Measurements from ENCODE around the gene KBTBD12. TPM values are rescaled to one million over a fixed set of nuclear protein-coding genes. Genes with fewer than 3 reads are reported as not detected.
"Not testable (repeated sequence)": the region's sequence is repeated elsewhere in the genome, so short reads cannot be mapped to it uniquely, and the experiment has no call there.

Gene KBTBD12, protein sequence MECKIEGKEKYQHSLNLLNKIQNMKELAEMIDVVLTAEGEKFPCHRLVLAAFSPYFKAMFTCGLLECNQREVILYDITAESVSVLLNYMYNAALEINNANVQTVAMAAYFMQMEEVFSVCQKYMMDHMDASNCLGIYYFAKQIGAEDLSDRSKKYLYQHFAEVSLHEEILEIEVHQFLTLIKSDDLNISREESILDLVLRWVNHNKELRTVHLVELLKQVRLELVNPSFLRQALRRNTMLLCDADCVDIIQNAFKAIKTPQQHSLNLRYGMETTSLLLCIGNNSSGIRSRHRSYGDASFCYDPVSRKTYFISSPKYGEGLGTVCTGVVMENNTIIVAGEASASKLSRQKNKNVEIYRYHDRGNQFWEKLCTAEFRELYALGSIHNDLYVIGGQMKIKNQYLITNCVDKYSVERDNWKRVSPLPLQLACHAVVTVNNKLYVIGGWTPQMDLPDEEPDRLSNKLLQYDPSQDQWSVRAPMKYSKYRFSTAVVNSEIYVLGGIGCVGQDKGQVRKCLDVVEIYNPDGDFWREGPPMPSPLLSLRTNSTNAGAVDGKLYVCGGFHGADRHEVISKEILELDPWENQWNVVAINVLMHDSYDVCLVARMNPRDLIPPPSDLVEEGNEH
- 10 to 100 TPM; 14.5 TPM for total RNA-seq

DNA sequence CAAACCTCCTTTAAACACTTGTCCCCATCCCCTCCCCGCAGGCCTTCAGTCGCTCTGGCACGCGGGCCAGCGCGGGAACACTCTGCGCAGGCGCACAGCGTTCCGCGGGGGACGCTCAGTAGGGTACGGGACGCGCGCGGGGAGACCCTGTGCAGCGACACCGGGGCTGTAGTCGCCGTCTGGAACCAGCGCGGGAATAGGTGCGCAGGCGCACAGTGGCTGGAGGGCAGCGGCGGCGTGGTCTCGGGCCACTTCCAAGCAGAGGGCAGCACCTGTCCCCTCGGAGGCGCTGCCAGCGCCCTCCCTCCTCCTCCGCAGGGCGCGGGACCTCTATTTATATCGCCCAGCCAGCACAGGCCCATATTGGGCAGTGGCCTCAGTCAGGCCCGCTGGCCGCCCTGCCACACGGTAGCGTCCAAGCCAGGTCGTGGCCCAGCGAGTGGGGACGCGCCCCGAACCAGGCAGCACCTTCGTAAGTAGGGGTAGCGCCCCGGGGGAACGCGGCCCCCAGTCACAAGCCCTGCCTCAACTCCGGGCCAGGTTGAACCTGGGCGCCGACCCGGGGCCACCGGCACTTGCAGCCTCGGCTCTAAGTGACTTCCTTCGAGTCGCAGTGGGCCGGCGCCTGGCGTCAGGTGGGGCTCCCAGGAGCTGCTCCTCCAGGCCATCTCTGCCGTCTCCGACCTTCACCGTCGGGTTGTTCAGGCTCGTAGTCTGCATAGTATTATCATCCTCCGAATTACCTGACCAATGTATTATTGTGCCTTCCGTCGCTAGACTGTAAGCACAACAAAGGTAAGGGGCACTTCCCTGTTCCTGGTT lies at the start of gene KBTBD12:
TSS of gene KBTBD12 (plus strand) at position 118 of the 822 bp plus-strand sequence. CDS start 7,830 bp downstream, outside the sequence.
- ATAC-seq (ENCODE audit: insufficient number of reproducible peaks, low FRiP score, low read depth): peak; percentile 23
- Histone ChIP-seq H3K4me3 (peak within 1 kb of the TSS; percentile 86), H3K9me3 (no peaks in the 10 kb centered on the region), H3K27ac (peak within 1 kb of the TSS; percentile 86 to 89), H3K27me3 (replicated peaks; ENCODE audit: insufficient read depth) (no peaks in the 10 kb centered on the region), H3K36me3 (no peaks in the 10 kb centered on the region), H3K4me1 (ENCODE audit: control insufficient read depth in 1 of 2, low read depth in 2 of 2) (peaks cover 17 to 49% of the 10 kb centered on the region in 2 donors)
- no peak for DNase-seq (ENCODE audit: low spot score)
- TF ChIP-seq, protein P1, sequence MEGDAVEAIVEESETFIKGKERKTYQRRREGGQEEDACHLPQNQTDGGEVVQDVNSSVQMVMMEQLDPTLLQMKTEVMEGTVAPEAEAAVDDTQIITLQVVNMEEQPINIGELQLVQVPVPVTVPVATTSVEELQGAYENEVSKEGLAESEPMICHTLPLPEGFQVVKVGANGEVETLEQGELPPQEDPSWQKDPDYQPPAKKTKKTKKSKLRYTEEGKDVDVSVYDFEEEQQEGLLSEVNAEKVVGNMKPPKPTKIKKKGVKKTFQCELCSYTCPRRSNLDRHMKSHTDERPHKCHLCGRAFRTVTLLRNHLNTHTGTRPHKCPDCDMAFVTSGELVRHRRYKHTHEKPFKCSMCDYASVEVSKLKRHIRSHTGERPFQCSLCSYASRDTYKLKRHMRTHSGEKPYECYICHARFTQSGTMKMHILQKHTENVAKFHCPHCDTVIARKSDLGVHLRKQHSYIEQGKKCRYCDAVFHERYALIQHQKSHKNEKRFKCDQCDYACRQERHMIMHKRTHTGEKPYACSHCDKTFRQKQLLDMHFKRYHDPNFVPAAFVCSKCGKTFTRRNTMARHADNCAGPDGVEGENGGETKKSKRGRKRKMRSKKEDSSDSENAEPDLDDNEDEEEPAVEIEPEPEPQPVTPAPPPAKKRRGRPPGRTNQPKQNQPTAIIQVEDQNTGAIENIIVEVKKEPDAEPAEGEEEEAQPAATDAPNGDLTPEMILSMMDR (IDR thresholded peaks at IDR 0.05): no peak

DNA sequence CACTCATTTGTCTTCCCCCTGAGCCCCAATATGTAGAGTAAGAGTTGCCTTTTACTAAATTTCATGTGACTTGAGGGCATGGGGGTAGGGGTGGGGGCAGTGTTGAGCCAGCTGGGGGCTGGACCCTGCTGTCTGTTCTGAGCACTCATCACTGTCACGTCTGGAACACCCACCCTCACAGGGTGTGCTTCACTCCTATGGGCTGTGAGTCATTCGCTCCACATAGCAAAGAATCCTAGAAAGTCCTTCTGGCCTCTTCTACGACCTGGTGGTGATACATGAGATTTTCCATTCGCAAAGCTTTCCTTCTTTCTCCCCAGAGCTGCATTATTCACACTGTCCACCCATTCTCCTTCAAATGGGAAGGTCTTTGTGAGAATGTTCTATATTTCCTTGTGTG lies 49.1 kb upstream of the KBTBD12 start:
- H3K9me3 ChIP-seq: no peaks in the 10 kb centered on the region
- no peaks in the 10 kb centered on the region for H3K36me3 ChIP-seq
- H3K4me1 ChIP-seq (ENCODE audit: control insufficient read depth in 1 of 2, low read depth in 2 of 2): no peaks in the 10 kb centered on the region
- no peak overlapping the region for H3K27ac ChIP-seq
- DNase-seq (ENCODE audit: low spot score): no peak
- TF ChIP-seq, protein P1 (IDR thresholded peaks at IDR 0.05): no peak
- ATAC-seq (ENCODE audit: insufficient number of reproducible peaks, low FRiP score, low read depth): no peak
- no peaks in the 10 kb centered on the region for H3K27me3 ChIP-seq (replicated peaks; ENCODE audit: insufficient read depth)
- no peak overlapping the region for H3K4me3 ChIP-seq

DNA sequence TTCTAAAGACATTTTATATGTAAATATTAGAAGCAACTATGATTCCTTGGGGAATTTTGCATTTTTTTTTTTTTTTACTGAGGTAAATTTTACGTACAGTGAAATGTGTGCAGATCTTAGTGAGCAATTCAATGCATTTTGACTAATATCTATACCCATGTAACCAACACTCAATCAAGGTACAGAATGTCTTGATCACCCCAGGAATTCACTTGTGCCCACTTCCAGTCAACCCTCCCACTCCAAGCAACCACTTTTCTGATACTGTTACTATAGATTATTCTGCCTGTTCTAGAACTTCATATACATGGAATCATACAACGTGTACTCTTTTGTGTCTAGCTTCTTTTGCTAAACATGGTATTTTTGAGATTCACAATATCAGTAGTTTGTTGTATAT lies 47.6 kb upstream of the KBTBD12 start:
- Histone ChIP-seq H3K27me3 (replicated peaks; ENCODE audit: insufficient read depth) (no peaks in the 10 kb centered on the region), H3K9me3 (no peaks in the 10 kb centered on the region), H3K36me3 (no peaks in the 10 kb centered on the region), H3K4me3 (no peak overlapping the region), H3K27ac (no peak overlapping the region), H3K4me1 (ENCODE audit: control insufficient read depth in 1 of 2, low read depth in 2 of 2) (no peaks in the 10 kb centered on the region)
- ATAC-seq (ENCODE audit: insufficient number of reproducible peaks, low FRiP score, low read depth): no peak
- DNase-seq (ENCODE audit: low spot score): no peak
- TF ChIP-seq, protein P1 (IDR thresholded peaks at IDR 0.05): no peak

DNA sequence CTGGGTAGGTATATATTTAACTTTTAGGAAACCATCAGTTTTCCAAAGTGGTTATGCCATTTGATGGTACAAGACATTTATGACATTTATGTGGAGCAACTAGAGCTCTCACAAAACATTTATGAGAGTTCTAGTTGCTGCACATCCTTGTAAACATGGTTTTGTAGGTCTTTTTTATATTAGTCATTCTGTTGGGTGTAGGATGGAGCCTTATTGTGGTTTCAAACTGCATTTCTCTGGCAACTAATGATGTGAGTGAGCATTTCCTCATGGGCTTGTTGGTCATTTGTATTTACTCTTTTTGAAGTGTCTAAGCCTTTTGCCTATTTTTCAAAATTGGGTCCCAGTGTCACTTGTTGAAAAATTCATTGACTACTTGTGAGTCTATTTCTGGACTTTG lies 47.0 kb upstream of the KBTBD12 start:
- no peak overlapping the region for H3K27ac ChIP-seq
- TF ChIP-seq, protein P1 (IDR thresholded peaks at IDR 0.05): no peak
- H3K36me3 ChIP-seq: no peaks in the 10 kb centered on the region
- H3K4me3 ChIP-seq: no peak overlapping the region
- ATAC-seq (ENCODE audit: insufficient number of reproducible peaks, low FRiP score, low read depth) (no peak), DNase-seq (ENCODE audit: low spot score) (no peak)
- H3K4me1 ChIP-seq (ENCODE audit: control insufficient read depth in 1 of 2, low read depth in 2 of 2): no peaks in the 10 kb centered on the region
- H3K9me3 ChIP-seq: no peaks in the 10 kb centered on the region
- no peaks in the 10 kb centered on the region for H3K27me3 ChIP-seq (replicated peaks; ENCODE audit: insufficient read depth)

DNA sequence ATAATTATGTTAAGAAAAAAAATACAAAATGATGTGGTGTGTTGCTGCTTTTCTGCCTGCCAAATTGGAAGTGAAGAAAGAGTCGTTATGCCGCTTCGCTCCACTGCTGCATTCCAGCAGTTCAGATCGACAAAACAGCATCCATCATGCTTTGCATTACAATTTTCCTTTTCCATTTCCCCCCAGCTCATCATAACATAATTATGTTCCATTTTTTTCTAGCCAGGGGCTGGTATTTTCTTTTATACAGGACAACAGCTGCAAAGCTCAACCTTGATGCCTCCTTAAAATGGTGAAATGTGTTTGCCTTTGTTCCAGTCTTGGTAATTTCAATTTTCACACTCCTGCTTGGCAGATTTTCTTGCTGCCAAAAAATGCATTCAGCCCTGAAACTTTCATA lies 44.9 kb upstream of the KBTBD12 start:
- ATAC-seq (ENCODE audit: insufficient number of reproducible peaks, low FRiP score, low read depth) (no peak), DNase-seq (ENCODE audit: low spot score) (no peak)
- Histone ChIP-seq H3K27me3 (replicated peaks; ENCODE audit: insufficient read depth) (no peaks in the 10 kb centered on the region), H3K27ac (no peak overlapping the region), H3K4me1 (ENCODE audit: control insufficient read depth in 1 of 2, low read depth in 2 of 2) (no peaks in the 10 kb centered on the region), H3K36me3 (no peaks in the 10 kb centered on the region), H3K4me3 (no peak overlapping the region), H3K9me3 (no peaks in the 10 kb centered on the region)
- TF ChIP-seq, protein P1 (IDR thresholded peaks at IDR 0.05): no peak

DNA sequence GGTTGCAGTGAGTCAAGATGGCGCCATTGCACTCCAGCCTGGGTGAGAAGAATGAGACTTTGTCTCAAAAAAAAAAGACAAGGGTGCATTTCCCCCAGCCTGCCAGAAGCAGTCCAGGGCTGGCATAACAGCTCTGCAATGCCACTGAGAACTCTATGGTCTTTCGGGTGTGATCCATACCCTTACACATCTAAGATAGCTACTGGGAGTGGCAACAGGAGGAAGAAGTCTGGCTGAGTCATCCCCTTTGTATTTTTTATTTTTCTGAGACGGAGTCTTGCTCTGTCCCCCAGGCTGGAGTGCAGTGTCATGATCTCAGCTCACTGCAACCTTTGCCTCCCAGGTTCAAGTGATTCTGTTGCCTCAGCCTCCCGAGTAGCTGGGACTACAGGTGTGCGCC lies 40.9 kb upstream of the KBTBD12 start:
- not testable (repeated sequence) for DNase-seq (ENCODE audit: low spot score); H3K27me3 ChIP-seq (replicated peaks; ENCODE audit: insufficient read depth); H3K27ac ChIP-seq; H3K9me3 ChIP-seq; H3K36me3 ChIP-seq; H3K4me3 ChIP-seq; ATAC-seq (ENCODE audit: insufficient number of reproducible peaks, low FRiP score, low read depth); H3K4me1 ChIP-seq (ENCODE audit: control insufficient read depth in 1 of 2, low read depth in 2 of 2)
